ENCODE measurements around the gene TLK2.
"Not testable (repeated sequence)": the region's sequence is repeated elsewhere in the genome, so short reads cannot be mapped to it uniquely, and the experiment has no call there.

Gene TLK2

DNA sequence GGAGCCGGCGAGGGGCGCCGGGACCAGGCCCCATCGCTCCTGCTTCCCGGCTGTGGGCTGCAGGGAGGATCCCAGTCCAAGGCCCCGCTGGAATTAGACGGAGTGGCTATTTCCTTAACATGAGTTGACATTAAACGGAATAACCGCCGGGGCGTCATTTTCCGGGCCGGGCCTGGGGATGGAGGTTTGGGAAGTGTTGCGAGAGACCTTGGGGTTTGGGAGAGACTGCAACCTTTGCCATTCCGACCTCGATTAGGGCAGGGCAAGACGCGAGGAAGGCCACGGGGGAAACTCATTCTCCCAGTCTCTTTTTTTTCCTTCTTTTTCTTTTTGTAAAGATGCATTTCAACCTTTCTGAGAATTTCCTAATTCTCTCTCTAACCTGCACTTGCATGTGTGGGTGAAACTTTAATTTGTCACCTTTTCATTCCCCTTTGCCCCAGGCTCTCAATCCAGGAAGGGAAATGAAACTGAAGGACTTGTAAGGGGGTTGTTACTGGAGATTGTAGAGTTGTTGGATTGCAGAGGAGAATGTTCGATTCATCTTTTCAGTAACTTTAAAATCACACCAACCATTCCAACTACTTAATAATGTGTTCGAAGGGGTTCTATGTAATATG lies 1.1 kb downstream of the TLK2 start:
- peak; percentile 76 for FAIRE-seq
- not testable (repeated sequence) for DNase-seq (ENCODE audit: extremely low spot score, insufficient read length, low read depth)

- not testable (repeated sequence) for DNase-seq (ENCODE audit: extremely low spot score, insufficient read length, low read depth); FAIRE-seq
These were observed 3.9 kb downstream of the TLK2 start for GRCh38 chr17:62482553-62482952.

DNA sequence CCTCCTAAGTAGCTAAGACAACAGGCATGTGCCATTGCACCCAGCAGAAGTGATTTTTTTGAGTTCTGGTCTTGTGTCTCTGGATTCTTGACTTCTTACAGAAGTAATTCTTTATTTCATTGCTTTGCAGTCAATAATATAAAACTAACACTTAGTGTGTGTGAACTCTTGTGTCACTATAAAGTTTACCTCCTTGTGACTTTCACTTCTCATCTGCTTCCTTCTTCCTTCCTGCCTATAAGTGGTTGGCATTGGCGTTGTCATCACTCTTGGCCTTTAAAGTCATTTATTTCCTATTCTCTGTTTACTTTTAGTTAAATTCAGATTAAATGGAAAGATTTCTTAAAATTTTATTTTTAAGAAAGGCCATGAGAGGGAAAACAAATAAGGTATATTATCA lies 12.4 kb downstream of the TLK2 start:
- peak; percentile 15 for FAIRE-seq
- DNase-seq (ENCODE audit: extremely low spot score, insufficient read length, low read depth), result not testable (repeated sequence)

- peak; percentile 9 for FAIRE-seq
- not testable (repeated sequence) for DNase-seq (ENCODE audit: extremely low spot score, insufficient read length, low read depth)
These were observed 14.5 kb downstream of the TLK2 start for GRCh38 chr17:62493049-62493655.

DNA sequence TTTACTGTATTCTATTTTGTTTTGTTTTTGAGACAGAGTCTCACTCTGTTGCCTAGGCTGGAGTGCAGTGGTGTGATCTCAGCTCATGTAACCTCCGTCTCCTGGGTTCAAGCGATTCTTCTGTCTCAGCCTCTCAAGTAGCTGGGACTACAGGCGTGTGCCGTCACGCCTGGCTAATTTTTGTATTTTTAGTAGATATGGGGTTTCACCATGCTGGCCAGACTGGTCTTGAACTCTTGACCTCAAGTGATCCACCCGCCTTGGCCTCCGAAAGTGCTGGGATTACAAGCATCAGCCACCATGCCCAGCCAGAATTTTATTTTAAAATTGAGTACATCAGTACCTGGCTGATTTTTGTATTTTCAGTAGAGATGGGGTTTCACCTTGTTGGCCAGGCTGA lies 15.4 kb downstream of the TLK2 start:
- not testable (repeated sequence) for DNase-seq (ENCODE audit: extremely low spot score, insufficient read length, low read depth)
- FAIRE-seq, result peak; percentile 39

DNA sequence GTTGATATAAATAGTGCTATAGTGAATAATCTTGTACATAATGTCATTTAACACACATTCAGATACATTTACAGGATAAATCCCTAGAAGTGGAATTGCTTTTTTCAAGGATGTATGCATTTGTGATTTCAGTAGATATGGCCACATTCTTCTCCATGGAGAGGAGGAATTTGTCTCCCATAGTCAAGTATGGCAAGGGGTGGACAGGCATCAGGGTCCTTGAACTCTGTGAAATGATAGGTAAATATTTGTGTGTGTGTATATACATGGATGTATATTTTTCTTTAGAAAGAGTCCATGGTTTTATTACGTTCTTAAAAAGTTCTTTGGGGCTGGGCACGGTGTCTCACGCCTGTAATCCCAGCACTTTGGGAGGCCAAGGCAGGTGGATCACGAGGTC lies 17.7 kb downstream of the TLK2 start:
- not testable (repeated sequence) for DNase-seq (ENCODE audit: extremely low spot score, insufficient read length, low read depth); FAIRE-seq

DNA sequence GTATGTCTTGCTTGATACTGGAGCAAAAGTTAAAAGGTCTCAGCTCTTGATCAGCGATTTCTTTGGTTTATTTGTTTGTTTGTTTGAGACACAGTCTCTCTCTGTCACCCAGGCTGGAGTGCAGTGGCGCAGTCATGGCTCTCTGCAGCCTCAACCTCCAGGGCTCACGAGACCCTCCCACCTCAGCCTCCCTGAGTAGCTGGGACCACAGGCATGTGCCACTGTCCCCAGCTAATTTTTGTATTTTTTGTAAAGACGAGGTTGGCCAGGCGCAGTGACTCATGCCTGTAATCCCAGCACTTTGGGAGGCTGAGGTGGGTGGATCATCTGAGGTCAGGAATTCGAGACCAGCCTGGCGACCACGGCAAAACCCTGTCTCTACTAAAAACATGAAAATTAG lies 20.2 kb downstream of the TLK2 start:
- DNase-seq (ENCODE audit: extremely low spot score, insufficient read length, low read depth); FAIRE-seq: not testable (repeated sequence)

DNA sequence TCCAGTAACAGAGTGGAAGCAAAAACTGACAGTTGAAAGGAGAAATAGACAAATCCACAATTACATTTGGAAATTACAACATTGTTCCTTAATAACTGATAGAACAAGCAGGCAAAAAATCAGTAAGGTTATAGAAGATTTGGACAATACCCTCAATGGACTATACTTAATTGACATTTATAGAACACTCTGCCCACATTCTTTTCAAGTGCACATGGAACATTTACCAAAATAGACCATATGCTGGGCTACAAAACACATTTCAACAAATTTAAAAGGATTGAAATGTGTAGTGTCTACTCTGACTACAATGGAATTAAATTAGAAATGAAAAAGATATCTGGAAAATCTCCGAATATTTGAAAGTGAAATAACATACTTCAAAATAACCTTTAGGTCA lies 21.8 kb downstream of the TLK2 start:
- DNase-seq (ENCODE audit: extremely low spot score, insufficient read length, low read depth); FAIRE-seq: not testable (repeated sequence)

DNA sequence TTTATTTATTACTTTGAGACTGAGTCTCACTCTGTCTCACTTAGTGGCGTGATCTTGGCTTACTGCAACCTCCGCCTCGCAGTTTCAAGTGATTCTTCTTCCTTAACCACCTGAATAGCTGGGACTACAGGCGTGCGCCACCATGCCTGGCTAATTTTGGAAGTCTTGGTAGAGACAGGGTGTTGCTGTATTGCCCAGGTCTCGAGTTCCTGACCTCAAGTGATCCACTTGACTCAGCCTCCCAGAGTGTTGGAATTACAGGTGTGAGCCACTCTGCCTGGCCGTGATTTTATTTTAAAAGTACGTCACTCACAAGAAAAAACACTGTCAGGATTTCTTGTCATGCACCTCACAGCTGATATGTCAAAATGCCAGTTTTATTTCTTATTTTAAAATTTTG lies 26.2 kb downstream of the TLK2 start:
- FAIRE-seq, result not testable (repeated sequence)

GRCh38 chr17:62507191-62507836 lies 28.7 kb downstream of the TLK2 start:
- not testable (repeated sequence) for DNase-seq (ENCODE audit: extremely low spot score, insufficient read length, low read depth)
- peak; percentile 66 for FAIRE-seq

More for the DNA sequence above, 26.2 kb downstream of the TLK2 start:
- DNase-seq (ENCODE audit: extremely low spot score, insufficient read length, low read depth), result not testable (repeated sequence)

DNA sequence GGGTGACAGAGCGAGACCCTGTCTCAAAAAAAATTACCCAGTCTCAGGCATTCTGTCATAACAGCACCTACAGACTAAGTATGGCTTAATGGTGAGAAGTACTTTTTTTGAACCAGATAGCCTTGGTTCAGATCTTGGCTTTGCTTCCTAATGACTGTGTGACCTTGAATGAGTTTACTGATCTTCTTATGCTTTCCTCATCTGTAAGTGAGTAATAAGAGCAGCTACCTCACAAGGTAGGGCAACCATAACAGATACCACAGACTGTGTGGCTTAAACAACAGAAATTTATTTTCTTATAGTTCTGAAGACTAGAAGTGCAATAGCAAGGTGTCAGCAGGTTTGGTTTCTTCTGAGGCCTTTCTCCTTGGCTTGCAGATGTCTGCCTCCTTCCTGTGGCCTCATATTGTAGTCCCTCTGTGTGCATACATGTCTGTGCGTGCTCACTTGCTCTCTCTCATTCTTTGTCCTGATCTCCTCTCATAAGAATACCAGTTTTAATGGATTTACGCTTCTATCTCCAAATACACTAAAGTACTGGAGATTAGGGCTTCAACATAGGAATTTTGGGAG lies 31.7 kb downstream of the TLK2 start:
- not testable (repeated sequence) for FAIRE-seq

DNA sequence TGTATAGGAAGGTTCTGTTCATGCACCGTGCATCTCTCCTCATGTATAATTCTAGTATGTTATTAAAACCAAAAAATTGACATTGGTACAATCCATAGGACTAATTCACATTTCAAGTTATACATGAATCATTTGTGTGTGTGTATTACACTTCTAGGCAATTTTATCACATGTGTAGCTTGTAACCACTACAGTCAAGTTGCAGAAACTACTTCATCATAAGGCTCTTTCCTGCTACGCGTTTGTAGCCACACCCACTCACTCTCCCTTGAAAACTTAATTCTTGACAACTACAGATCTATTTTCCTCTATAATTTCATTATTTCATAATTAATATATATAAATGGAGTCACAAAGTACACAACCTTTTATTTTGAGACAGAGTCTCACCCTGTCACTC lies 32.4 kb downstream of the TLK2 start:
- FAIRE-seq; DNase-seq (ENCODE audit: extremely low spot score, insufficient read length, low read depth): not testable (repeated sequence)

More for the DNA sequence above, 31.7 kb downstream of the TLK2 start:
- not testable (repeated sequence) for DNase-seq (ENCODE audit: extremely low spot score, insufficient read length, low read depth)

DNA sequence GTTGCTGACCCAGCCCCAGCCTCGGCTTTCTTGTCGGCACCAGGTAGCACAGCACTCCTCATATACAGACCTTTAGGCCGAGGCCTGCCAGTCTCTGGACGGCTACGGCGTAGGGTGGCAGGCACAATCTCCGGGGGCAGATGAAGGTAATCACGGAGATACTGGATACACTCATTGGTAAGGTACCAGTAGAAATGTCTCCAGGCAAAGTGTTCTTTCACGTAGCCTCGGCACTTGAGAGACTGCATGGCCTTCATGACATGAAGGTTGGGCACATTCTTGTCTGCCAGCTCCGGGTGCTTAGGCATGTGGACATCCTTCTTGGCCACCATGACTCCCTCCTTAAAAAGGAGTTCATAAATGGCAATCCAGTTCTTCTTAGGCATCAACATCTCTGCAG lies 37.8 kb downstream of the TLK2 start:
- not testable (repeated sequence) for DNase-seq (ENCODE audit: extremely low spot score, insufficient read length, low read depth); FAIRE-seq

DNA sequence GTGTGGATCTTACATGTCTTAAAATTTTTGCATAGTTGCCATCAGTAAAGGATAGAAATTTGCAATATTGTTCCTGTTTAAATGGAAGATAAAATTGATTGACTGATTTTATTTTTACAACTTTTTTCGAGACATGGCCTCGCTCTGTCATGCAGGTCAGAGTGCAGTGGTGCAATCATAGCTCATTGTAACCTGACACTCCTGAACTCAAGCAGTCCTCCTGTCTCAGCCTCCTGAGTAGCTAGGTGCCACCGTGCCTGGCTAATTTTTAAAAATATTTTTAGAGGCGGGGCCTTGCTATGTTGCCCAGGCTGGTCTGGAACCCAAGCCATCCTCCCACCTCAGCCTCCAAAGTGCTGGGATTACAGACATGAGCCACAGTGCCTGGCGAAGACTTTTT lies 42.7 kb downstream of the TLK2 start:
- not testable (repeated sequence) for DNase-seq (ENCODE audit: extremely low spot score, insufficient read length, low read depth); FAIRE-seq

GRCh38 chr17:62524077-62524476 lies 45.5 kb downstream of the TLK2 start:
- not testable (repeated sequence) for DNase-seq (ENCODE audit: extremely low spot score, insufficient read length, low read depth); FAIRE-seq

GRCh38 chr17:62525317-62525716 lies 46.7 kb downstream of the TLK2 start:
- DNase-seq (ENCODE audit: extremely low spot score, insufficient read length, low read depth); FAIRE-seq: not testable (repeated sequence)

GRCh38 chr17:62530936-62531335 lies 52.3 kb downstream of the TLK2 start:
- DNase-seq (ENCODE audit: extremely low spot score, insufficient read length, low read depth); FAIRE-seq: not testable (repeated sequence)

DNA sequence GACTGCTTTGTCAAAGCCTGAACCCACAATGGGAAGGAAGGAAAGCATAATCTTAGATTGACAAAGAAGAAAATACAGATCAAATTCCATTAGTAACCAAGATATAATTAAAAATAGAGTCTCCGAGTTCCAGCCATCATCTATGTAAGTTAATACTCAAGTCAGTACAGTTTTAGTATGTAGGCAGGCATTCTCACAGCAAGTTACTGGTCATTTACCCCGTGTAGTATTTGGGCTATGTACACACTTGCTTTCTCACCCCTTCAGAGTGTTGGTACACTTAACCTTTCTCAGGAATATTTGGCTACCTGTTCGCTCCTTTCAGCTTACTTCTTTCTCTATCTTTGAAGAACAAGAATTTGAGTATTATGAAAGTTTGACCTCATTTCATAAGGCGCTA lies 57.9 kb downstream of the TLK2 start:
- FAIRE-seq; DNase-seq (ENCODE audit: extremely low spot score, insufficient read length, low read depth): not testable (repeated sequence)

GRCh38 chr17:62541073-62541472 lies 62.4 kb downstream of the TLK2 start:
- DNase-seq (ENCODE audit: extremely low spot score, insufficient read length, low read depth); FAIRE-seq: not testable (repeated sequence)

DNA sequence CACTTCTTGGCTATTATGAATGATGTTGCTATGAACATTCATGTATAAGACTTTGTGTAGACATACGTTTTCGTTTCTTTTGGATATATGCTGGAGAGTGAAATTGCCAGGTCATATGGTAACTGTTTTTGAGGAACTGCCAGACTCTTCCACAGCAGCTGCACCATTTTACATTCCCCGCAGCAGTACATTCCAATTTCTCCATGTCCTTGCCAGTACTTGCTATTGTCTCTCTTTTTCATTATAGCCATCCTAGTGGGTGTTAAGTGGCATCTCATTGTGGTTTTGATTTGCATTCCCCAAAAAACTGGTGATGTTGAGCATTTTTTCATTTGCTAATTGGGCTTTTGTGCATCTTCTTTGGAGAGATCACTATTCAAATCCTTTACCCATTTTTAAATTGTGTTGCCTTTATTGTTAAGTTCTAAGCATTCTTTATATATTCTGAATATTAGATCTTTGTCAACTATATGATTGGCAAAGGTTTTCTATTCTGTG lies 64.7 kb downstream of the TLK2 start:
- DNase-seq (ENCODE audit: extremely low spot score, insufficient read length, low read depth); FAIRE-seq: not testable (repeated sequence)

Data from GM18507 (cell line).